ENCODE measurements around the gene SERPINA3.

DNA sequence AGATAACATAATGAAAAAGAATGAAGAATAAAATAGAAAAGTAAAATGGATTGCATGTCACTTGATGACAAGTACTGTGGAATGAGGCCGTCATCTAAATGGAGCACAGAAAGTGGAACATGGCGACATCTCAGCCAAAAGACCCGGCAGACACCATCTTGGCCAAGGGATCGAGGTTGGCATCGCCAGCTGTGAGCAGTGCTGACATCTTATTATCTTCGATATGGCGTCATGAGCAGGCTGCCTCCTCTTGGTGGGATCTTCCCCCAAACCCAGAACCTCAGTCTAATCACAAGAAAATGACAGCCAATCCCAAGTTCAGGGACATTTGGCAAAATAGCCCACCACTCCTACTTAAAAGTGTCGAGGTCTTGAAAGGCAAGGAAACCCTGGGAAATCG is 15.8 kb upstream of the SERPINA3 start:
- TF ChIP-seq, protein P1, sequence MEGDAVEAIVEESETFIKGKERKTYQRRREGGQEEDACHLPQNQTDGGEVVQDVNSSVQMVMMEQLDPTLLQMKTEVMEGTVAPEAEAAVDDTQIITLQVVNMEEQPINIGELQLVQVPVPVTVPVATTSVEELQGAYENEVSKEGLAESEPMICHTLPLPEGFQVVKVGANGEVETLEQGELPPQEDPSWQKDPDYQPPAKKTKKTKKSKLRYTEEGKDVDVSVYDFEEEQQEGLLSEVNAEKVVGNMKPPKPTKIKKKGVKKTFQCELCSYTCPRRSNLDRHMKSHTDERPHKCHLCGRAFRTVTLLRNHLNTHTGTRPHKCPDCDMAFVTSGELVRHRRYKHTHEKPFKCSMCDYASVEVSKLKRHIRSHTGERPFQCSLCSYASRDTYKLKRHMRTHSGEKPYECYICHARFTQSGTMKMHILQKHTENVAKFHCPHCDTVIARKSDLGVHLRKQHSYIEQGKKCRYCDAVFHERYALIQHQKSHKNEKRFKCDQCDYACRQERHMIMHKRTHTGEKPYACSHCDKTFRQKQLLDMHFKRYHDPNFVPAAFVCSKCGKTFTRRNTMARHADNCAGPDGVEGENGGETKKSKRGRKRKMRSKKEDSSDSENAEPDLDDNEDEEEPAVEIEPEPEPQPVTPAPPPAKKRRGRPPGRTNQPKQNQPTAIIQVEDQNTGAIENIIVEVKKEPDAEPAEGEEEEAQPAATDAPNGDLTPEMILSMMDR (conservative IDR thresholded peaks at IDR 0.05 in 1 of 2, IDR thresholded peaks at IDR 0.05 in 1 of 2; ENCODE audit: extremely low read depth in 1 of 2, insufficient read depth in 1 of 2, low read depth in 1 of 2, low read length in 2 of 2): no peak
- no peak for TF ChIP-seq EZH2 (IDR thresholded peaks at IDR 0.05; ENCODE audit: borderline replicate concordance, low read length)
